HepG2 (cell line): Measurements from ENCODE around the gene PRPF4. TPM values are rescaled to one million over a fixed set of nuclear protein-coding genes. Genes with fewer than 3 reads are reported as not detected.

Experiments used
- EP300 ChIP-seq, 3 experiments: sonication (generic) in 1 of 3; formaldehyde crosslinking in 1 of 3; IDR thresholded peaks; 2 replicates each; pipeline versions ENCODE4 v1.5.1 to v1.6.1; 2011 to 2020; ENCODE audit warnings: low read depth in 2 of 3, low read length in 2 of 3, borderline replicate concordance in 1 of 3, improper control_type of control experiment in 1 of 3, mild to moderate bottlenecking in 1 of 3, missing genetic modification reagents in 1 of 3, moderate library complexity in 1 of 3
- FOSL2 ChIP-seq: sonication (generic); formaldehyde crosslinking; IDR thresholded peaks from 2 replicates; pipeline ENCODE4 v1.4.0; 2020; ENCODE audit warnings: missing genetic modification reagents
- HNRNPK ChIP-seq: fragments of 200-400 bp; formaldehyde crosslinking; IDR thresholded peaks from 2 replicates; pipeline ENCODE4 v1.6.1; 2018; ENCODE audit warnings: low read length, low read depth, moderate library complexity, mild to moderate bottlenecking; ENCODE audit not compliant: poor library complexity, severe bottlenecking
- KDM5B ChIP-seq: sonication (generic); formaldehyde crosslinking; IDR thresholded peaks from 2 replicates; pipeline ENCODE4 v1.4.0; 2020; ENCODE audit warnings: missing genetic modification reagents, mild to moderate bottlenecking, borderline replicate concordance
- KLF13 ChIP-seq: sonication (generic); formaldehyde crosslinking; IDR thresholded peaks from 2 replicates; pipeline ENCODE4 v1.4.0; 2020; ENCODE audit warnings: mild to moderate bottlenecking, missing genetic modification reagents
- NFIB ChIP-seq: sonication (generic); formaldehyde crosslinking; IDR thresholded peaks from 2 replicates; pipeline ENCODE4 v1.9.0; 2021; ENCODE audit warnings: missing genetic modification reagents, mild to moderate bottlenecking, borderline replicate concordance
- RXRA ChIP-seq: sonication (generic); formaldehyde crosslinking; IDR thresholded peaks from 2 replicates; pipeline ENCODE4 v1.5.1; 2020; ENCODE audit warnings: missing genetic modification reagents
- SPEN ChIP-seq: sonication (generic); formaldehyde crosslinking; IDR thresholded peaks from 2 replicates; pipeline ENCODE4 v1.5.1; 2020; ENCODE audit warnings: low read depth, mild to moderate bottlenecking, missing genetic modification reagents
- ZNF18 ChIP-seq: sonication (generic); formaldehyde crosslinking; IDR thresholded peaks from 2 replicates; pipeline ENCODE4 v1.8.0; 2022; ENCODE audit warnings: mild to moderate bottlenecking, missing genetic modification reagents; ENCODE audit not compliant: insufficient replicate concordance
- ZNF260 ChIP-seq: sonication (generic); formaldehyde crosslinking; IDR thresholded peaks from 2 replicates; pipeline ENCODE4 v1.4.0; 2020; ENCODE audit warnings: missing genetic modification reagents, low read depth, mild to moderate bottlenecking, borderline replicate concordance
- ZNF282 ChIP-seq: fragments of 450-650 bp; IDR thresholded peaks from 2 replicates; pipeline ENCODE4 v1.6.1; 2018; ENCODE audit not compliant: partially characterized antibody
- ZNF614 ChIP-seq: IDR thresholded peaks from 2 replicates; pipeline ENCODE4 v1.6.1; 2018; ENCODE audit warnings: missing biosample characterization, missing genetic modification reagents, inconsistent platforms, borderline replicate concordance
- ZNF672 ChIP-seq: sonication (generic); formaldehyde crosslinking; IDR thresholded peaks from 2 replicates; pipeline ENCODE4 v1.8.1; 2022; ENCODE audit warnings: missing genetic modification reagents
- ZNF724P ChIP-seq: sonication (generic); formaldehyde crosslinking; IDR thresholded peaks from 2 replicates; pipeline ENCODE4 v1.8.0; 2022; ENCODE audit warnings: missing genetic modification reagents, borderline replicate concordance
- ZNF777 ChIP-seq: sonication (generic); formaldehyde crosslinking; IDR thresholded peaks from 2 replicates; pipeline ENCODE4 v1.4.0; 2020; ENCODE audit warnings: missing genetic modification reagents
- ZSCAN21 ChIP-seq: sonication (generic); formaldehyde crosslinking; IDR thresholded peaks from 2 replicates; pipeline ENCODE4 v1.8.0; 2022; ENCODE audit warnings: mild to moderate bottlenecking, missing genetic modification reagents, moderate library complexity, borderline replicate concordance
- ZSCAN31 ChIP-seq: sonication (generic); formaldehyde crosslinking; IDR thresholded peaks from 2 replicates; pipeline ENCODE4 v1.5.0; 2020; ENCODE audit warnings: low read depth, mild to moderate bottlenecking, missing genetic modification reagents
- polyA plus RNA-seq, 8 experiments: library from polyadenylated mRNA; depleted of rRNA in 3 of 8; stranded (reverse) in 7 of 8; unstranded in 1 of 8; fragments of >200 nt; fragmentation: Illumina TruSeq in 4 of 8; extraction: Trizol in 4 of 8; gene quantifications; 2 replicates each; pipeline versions ENCODE4 v1.2.1 to v1.2.3, GENCODE V29; 2011 to 2016; ENCODE audit warnings: low read depth in 4 of 8, missing spikeins in 1 of 8, mixed read lengths in 1 of 8; ENCODE audit not compliant: insufficient read depth in 1 of 8
- total RNA-seq, 5 experiments: library from RNA; depleted of rRNA; stranded (reverse); fragments of >200 nt; fragmentation: Illumina TruSeq; extraction: Trizol; gene quantifications; 2 replicates each; pipeline ENCODE4 v1.2.3, GENCODE V29; 2016; ENCODE audit warnings: low read depth in 1 of 5
- TF ChIP-seq, protein P1 (sequence below): sonication (generic); formaldehyde crosslinking; IDR thresholded peaks from 2 replicates; pipeline ENCODE4 v1.8.1; 2023; ENCODE audit warnings: mild to moderate bottlenecking, inconsistent platforms, moderate library complexity, missing genetic modification reagents, borderline replicate concordance
- TF ChIP-seq, protein P2 (sequence below): IDR thresholded peaks from 2 replicates; pipeline ENCODE4 v1.6.1; 2018; ENCODE audit warnings: missing genetic modification reagents
- TF ChIP-seq, protein P3 (sequence below): sonication (generic); formaldehyde crosslinking; IDR thresholded peaks from 2 replicates; pipeline ENCODE4 v1.5.0; 2020; ENCODE audit warnings: missing genetic modification reagents
- TF ChIP-seq, protein P4 (sequence below): sonication (generic); formaldehyde crosslinking; IDR thresholded peaks from 2 replicates; pipeline ENCODE4 v1.8.1; 2022; ENCODE audit warnings: low read depth, mild to moderate bottlenecking, missing genetic modification reagents

The PRPF4 gene
- total and polyA plus RNA-seq, 2 of the 13 experiments (the other 11 are each of a cell fraction or from before 2014, with no cell fraction given): 10.3 to 49.0 TPM

DNA sequence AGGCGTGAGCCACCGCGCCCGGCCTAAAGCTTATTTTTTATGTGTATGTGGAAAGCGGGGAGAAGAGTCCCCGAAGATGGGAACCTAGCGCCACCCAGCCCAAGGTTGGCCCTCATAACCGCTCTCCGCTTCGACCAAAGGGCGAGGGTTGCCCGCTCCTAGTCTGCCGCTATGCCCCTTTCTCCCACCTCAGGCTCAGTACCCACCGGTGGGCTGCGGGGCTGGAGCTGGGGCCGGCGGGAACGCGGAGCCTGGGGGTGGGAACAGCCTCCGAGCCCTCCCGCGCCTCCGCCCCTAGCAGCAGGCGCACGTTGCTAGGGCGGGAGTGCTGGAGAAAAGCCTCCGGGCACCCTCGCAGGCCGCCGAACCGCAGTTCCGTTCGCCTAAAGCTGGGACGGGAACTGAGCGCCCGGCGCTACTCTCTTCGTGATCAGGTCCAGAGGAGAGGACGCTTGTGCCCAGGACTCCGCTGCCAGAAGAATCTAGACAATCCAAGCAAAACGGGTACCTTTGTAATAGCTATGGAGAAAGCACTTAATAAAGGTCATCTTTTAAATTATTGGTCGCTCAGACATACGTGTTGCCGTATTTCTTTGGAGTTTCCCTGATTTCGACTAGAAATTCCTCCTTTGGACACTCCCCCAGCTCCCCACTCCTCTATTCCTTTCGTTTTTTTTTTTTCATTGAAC, 64.7 kb downstream of the PRPF4 start, which contains the start of gene WDR31 (continued):
- TF ChIP-seq ZNF18 (no peak), ZNF777 (CRISPR knock-in tag) (peak; percentile 64), KDM5B (CRISPR knock-in tag) (peak; percentile 91; the same call in 1 of the 2 replicates), EP300 (IDR thresholded peaks at IDR 0.05; ENCODE audit: low read depth in 2 of 2, low read length in 2 of 2) (peak in 1 of 2 experiments; percentile 56; a peak in 1 of 4 replicates), EP300 (CRISPR knock-in tag; IDR thresholded peaks at IDR 0.05; ENCODE audit: borderline replicate concordance) (peak; percentile 60; the same call in 1 of the 2 replicates), HNRNPK (peak; percentile 54), ZNF260 (CRISPR knock-in tag) (no peak), ZSCAN31 (CRISPR knock-in tag) (peak; percentile 90), FOSL2 (CRISPR knock-in tag) (peak; percentile 71), SPEN (peak; percentile 92), ZNF724P (CRISPR knock-in tag) (no peak), ZNF614 (CRISPR knock-in tag) (peak; percentile 81; the same call in 1 of the 2 replicates), RXRA (peak; percentile 78), KLF13 (CRISPR knock-in tag) (no peak), ZNF672 (CRISPR knock-in tag) (no peak; the same call in 1 of the 2 replicates), NFIB (CRISPR knock-in tag) (no peak), ZSCAN21 (CRISPR knock-in tag) (peak; percentile 90; the same call in 1 of the 2 replicates), ZNF282 (no peak)
- TF ChIP-seq, protein P1, sequence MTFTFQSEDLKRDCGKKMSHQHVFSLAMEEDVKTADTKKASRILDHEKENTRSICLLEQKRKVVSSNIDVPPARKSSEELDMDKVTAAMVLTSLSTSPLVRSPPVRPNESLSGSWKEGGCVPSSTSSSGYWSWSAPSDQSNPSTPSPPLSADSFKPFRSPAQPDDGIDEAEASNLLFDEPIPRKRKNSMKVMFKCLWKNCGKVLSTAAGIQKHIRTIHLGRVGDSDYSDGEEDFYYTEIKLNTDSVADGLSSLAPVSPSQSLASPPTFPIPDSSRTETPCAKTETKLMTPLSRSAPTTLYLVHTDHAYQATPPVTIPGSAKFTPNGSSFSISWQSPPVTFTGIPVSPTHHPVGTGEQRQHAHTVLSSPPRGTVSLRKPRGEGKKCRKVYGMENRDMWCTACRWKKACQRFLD (CRISPR knock-in tag): peak; percentile 84; the same call in 1 of the 2 replicates
- TF ChIP-seq, protein P2, sequence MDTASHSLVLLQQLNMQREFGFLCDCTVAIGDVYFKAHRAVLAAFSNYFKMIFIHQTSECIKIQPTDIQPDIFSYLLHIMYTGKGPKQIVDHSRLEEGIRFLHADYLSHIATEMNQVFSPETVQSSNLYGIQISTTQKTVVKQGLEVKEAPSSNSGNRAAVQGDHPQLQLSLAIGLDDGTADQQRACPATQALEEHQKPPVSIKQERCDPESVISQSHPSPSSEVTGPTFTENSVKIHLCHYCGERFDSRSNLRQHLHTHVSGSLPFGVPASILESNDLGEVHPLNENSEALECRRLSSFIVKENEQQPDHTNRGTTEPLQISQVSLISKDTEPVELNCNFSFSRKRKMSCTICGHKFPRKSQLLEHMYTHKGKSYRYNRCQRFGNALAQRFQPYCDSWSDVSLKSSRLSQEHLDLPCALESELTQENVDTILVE (CRISPR knock-in tag): peak; percentile 84
- TF ChIP-seq, protein P3, sequence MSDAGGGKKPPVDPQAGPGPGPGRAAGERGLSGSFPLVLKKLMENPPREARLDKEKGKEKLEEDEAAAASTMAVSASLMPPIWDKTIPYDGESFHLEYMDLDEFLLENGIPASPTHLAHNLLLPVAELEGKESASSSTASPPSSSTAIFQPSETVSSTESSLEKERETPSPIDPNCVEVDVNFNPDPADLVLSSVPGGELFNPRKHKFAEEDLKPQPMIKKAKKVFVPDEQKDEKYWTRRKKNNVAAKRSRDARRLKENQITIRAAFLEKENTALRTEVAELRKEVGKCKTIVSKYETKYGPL (CRISPR knock-in tag): no peak
- TF ChIP-seq, protein P4, sequence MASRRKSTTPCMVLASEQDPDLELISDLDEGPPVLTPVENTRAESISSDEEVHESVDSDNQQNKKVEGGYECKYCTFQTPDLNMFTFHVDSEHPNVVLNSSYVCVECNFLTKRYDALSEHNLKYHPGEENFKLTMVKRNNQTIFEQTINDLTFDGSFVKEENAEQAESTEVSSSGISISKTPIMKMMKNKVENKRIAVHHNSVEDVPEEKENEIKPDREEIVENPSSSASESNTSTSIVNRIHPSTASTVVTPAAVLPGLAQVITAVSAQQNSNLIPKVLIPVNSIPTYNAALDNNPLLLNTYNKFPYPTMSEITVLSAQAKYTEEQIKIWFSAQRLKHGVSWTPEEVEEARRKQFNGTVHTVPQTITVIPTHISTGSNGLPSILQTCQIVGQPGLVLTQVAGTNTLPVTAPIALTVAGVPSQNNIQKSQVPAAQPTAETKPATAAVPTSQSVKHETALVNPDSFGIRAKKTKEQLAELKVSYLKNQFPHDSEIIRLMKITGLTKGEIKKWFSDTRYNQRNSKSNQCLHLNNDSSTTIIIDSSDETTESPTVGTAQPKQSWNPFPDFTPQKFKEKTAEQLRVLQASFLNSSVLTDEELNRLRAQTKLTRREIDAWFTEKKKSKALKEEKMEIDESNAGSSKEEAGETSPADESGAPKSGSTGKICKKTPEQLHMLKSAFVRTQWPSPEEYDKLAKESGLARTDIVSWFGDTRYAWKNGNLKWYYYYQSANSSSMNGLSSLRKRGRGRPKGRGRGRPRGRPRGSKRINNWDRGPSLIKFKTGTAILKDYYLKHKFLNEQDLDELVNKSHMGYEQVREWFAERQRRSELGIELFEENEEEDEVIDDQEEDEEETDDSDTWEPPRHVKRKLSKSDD: peak; percentile 87
